Vagina (tissue), 2 donors: ENCODE measurements around the gene DNAJC4. TPM values are rescaled to one million over a fixed set of nuclear protein-coding genes. Genes with fewer than 3 reads are reported as not detected.

Experiments used
- DNase-seq, 2 donors: peaks; one replicate each; pipeline ENCODE4 v3.0.0-alpha.2; 2017; ENCODE audit errors: extremely low spot score in 2 of 2
- H3K27ac ChIP-seq: fragments of 200-600 bp; sonication (generic); one replicate; pipeline ENCODE4 v1.5.1; 2019
- H3K27me3 ChIP-seq: fragments of 200-600 bp; sonication (generic); one replicate; pipeline ENCODE4 v1.5.1; 2019
- H3K36me3 ChIP-seq, 2 donors: fragments of 200-600 bp; sonication (generic); one replicate each; pipeline ENCODE4 v1.5.1; 2017 to 2019
- H3K4me1 ChIP-seq: fragments of 200-600 bp; sonication (generic); one replicate; pipeline ENCODE4 v1.5.1; 2019
- H3K4me3 ChIP-seq, 2 donors: fragments of 200-600 bp; sonication (generic); 1 replicate in 1 of 2; 2 replicates in 1 of 2; pipeline ENCODE4 v1.5.1; 2016 to 2019
- H3K9me3 ChIP-seq: fragments of 200-600 bp; sonication (generic); one replicate; pipeline ENCODE4 v1.5.1; 2019
- CTCF ChIP-seq, 3 experiments: fragments of 450-650 bp in 2 of 3; fragments of 200-600 bp in 1 of 3; sonication (generic) in 1 of 3; IDR thresholded peaks; one replicate each; pipeline ENCODE4 v1.5.1; 2017 to 2019; ENCODE audit warnings: antibody characterized with exemption in 3 of 3, mild to moderate bottlenecking in 2 of 3, moderate library complexity in 2 of 3
- POLR2A ChIP-seq, 2 donors: fragments of 450-650 bp; IDR thresholded peaks; one replicate each; pipeline ENCODE4 v1.6.1; 2017; ENCODE audit warnings: antibody characterized with exemption in 2 of 2, mild to moderate bottlenecking in 2 of 2, moderate library complexity in 2 of 2
- POLR2AphosphoS5 ChIP-seq, 2 donors: sonication (generic); formaldehyde crosslinking; IDR thresholded peaks; one replicate each; pipeline ENCODE4 v1.9.0; 2017; ENCODE audit warnings: antibody characterized with exemption in 2 of 2, mild to moderate bottlenecking in 2 of 2, low read depth in 1 of 2; ENCODE audit not compliant: insufficient read depth in 1 of 2
- intact Hi-C: fragments of 100-400 bp; cut with DNase I; formaldehyde crosslinking; loops from one replicate; pipeline ENCODE4 v1.15.1; 2023
- total RNA-seq: library from RNA; depleted of rRNA; stranded (reverse); fragments of >200 nt; gene quantifications from one replicate; pipeline ENCODE4 v1.2.3, GENCODE V29; 2016

DNAJC4 gene
- total RNA-seq, 1 donor from 2014 or later = 43.7 TPM

GRCh38 chr11:64258946-64259532 is 28.7 kb downstream of the DNAJC4 start:
- H3K9me3 ChIP-seq = no peaks in the 10 kb centered on the region
- no peak for DNase-seq
- no peak overlapping the region for H3K27ac ChIP-seq
- no peaks in the 10 kb centered on the region for H3K27me3 ChIP-seq
- no peak for TF ChIP-seq CTCF (IDR thresholded peaks at IDR 0.05)
- no peak for TF ChIP-seq POLR2AphosphoS5 (IDR thresholded peaks at IDR 0.05; ENCODE audit: insufficient read depth in 1 of 2, low read depth in 1 of 2)
- TF ChIP-seq POLR2A (IDR thresholded peaks at IDR 0.05) = no peak
- intact Hi-C loops = no loop called here
- H3K36me3 ChIP-seq = peaks cover 0 to 62% of the 10 kb centered on the region in 2 donors
- peaks cover under 1% of the 10 kb centered on the region for H3K4me1 ChIP-seq
- no peak overlapping the region for H3K4me3 ChIP-seq

GRCh38 chr11:64259533-64260067 is 29.3 kb downstream of the DNAJC4 start:
- TF ChIP-seq CTCF (IDR thresholded peaks at IDR 0.05) (no peak), POLR2A (IDR thresholded peaks at IDR 0.05) (no peak), POLR2AphosphoS5 (IDR thresholded peaks at IDR 0.05; ENCODE audit: insufficient read depth in 1 of 2, low read depth in 1 of 2) (no peak)
- no peaks in the 10 kb centered on the region for H3K27me3 ChIP-seq
- no peak overlapping the region for H3K27ac ChIP-seq
- H3K36me3 ChIP-seq = peaks cover 0 to 64% of the 10 kb centered on the region in 2 donors
- DNase-seq = no peak
- H3K4me3 ChIP-seq = no peak overlapping the region
- no peaks in the 10 kb centered on the region for H3K4me1 ChIP-seq
- intact Hi-C loops = no loop called here
- no peaks in the 10 kb centered on the region for H3K9me3 ChIP-seq

- intact Hi-C loops = no loop called here
- no peaks in the 10 kb centered on the region for H3K27me3 ChIP-seq
- H3K9me3 ChIP-seq = no peaks in the 10 kb centered on the region
- no peaks in the 10 kb centered on the region for H3K4me1 ChIP-seq
- no peak overlapping the region for H3K27ac ChIP-seq
- peaks cover 0 to 61% of the 10 kb centered on the region in 2 donors for H3K36me3 ChIP-seq
- TF ChIP-seq POLR2AphosphoS5 (IDR thresholded peaks at IDR 0.05; ENCODE audit: insufficient read depth in 1 of 2, low read depth in 1 of 2) (no peak), CTCF (IDR thresholded peaks at IDR 0.05) (no peak), POLR2A (IDR thresholded peaks at IDR 0.05) (no peak)
- DNase-seq = no peak
- no peak overlapping the region for H3K4me3 ChIP-seq
Observed at GRCh38 chr11:64260147-64260708, 29.9 kb downstream of the DNAJC4 start.

- H3K4me3 ChIP-seq = no peak overlapping the region
- H3K36me3 ChIP-seq = peaks cover 0 to 67% of the 10 kb centered on the region in 2 donors
- H3K9me3 ChIP-seq = no peaks in the 10 kb centered on the region
- H3K27ac ChIP-seq = no peak overlapping the region
- no peaks in the 10 kb centered on the region for H3K27me3 ChIP-seq
- intact Hi-C loops = no loop called here
- no peak for DNase-seq
- H3K4me1 ChIP-seq = no peaks in the 10 kb centered on the region
- TF ChIP-seq POLR2A (IDR thresholded peaks at IDR 0.05) (no peak), POLR2AphosphoS5 (IDR thresholded peaks at IDR 0.05; ENCODE audit: insufficient read depth in 1 of 2, low read depth in 1 of 2) (no peak), CTCF (IDR thresholded peaks at IDR 0.05) (no peak)
Observed at GRCh38 chr11:64261556-64262080, 31.3 kb downstream of the DNAJC4 start.
